ENCODE results near the gene NEDD4. TPM values are rescaled to one million over a fixed set of nuclear protein-coding genes. Genes with fewer than 3 reads are reported as not detected.
"Not testable (repeated sequence)": the region's sequence is repeated elsewhere in the genome, so short reads cannot be mapped to it uniquely, and the experiment has no call there.

The NEDD4 gene
- polyA plus RNA-seq = 0.44 TPM

- H3K36me3 Mint-ChIP-seq = no peaks in the 10 kb centered on the region
- H3K9me3 Mint-ChIP-seq = no peaks in the 10 kb centered on the region
- H3K4me1 Mint-ChIP-seq = peaks cover 5 to 9% (median 8%) of the 10 kb centered on the region in 3 donors
- H3K27ac Mint-ChIP-seq = peak within 1 kb of the TSS in 1 of 3 donors; percentile 49
- H3K27me3 Mint-ChIP-seq = peaks cover 28% of the 10 kb centered on the region
- H3K4me3 Mint-ChIP-seq = peak within 1 kb of the TSS; percentile 85 to 96 (median 91)
These were observed at the start of gene NEDD4 for GRCh38 chr15:55993111-55993803. NEDD4 (minus strand) TSS chr15:55993612; CDS start chr15:55993555, 57 bp downstream.

DNA sequence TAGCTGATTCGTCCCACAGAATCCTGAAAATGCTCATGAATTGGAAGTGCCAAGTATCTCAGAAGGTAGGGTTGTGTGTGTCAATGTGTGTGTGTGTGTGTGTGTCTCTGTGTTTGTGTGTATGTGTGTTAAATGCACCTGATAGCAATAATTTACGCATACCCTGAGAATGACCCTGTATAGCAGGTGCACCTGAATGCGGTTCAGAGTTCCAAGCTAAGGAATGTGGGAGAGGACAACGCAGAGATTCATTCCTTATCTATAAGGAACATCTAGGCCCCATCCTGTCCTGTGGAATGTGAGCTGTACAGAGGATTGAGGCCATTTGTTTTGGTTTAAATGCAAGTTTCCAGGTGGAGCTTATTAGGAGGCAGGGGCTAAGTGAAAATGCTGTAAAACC lies 49.1 kb upstream of the NEDD4 start:
- Mint-ChIP-seq H3K4me1 (peaks cover 0 to 13% (median 9%) of the 10 kb centered on the region in 3 donors), H3K36me3 (peaks cover 3% of the 10 kb centered on the region), H3K9me3 (peaks cover 2 to 14% (median 10%) of the 10 kb centered on the region in 3 donors), H3K27me3 (peaks cover 11% of the 10 kb centered on the region), H3K4me3 (no peak overlapping the region), H3K27ac (no peak overlapping the region)

GRCh38 chr15:56042031-56042430 lies 48.6 kb upstream of the NEDD4 start:
- Mint-ChIP-seq H3K27ac (no peak overlapping the region), H3K4me3 (no peak overlapping the region), H3K36me3 (peaks cover 3% of the 10 kb centered on the region), H3K9me3 (peaks cover 2 to 14% (median 8%) of the 10 kb centered on the region in 3 donors), H3K4me1 (peaks cover 0 to 13% (median 9%) of the 10 kb centered on the region in 3 donors), H3K27me3 (peaks cover 7% of the 10 kb centered on the region)

DNA sequence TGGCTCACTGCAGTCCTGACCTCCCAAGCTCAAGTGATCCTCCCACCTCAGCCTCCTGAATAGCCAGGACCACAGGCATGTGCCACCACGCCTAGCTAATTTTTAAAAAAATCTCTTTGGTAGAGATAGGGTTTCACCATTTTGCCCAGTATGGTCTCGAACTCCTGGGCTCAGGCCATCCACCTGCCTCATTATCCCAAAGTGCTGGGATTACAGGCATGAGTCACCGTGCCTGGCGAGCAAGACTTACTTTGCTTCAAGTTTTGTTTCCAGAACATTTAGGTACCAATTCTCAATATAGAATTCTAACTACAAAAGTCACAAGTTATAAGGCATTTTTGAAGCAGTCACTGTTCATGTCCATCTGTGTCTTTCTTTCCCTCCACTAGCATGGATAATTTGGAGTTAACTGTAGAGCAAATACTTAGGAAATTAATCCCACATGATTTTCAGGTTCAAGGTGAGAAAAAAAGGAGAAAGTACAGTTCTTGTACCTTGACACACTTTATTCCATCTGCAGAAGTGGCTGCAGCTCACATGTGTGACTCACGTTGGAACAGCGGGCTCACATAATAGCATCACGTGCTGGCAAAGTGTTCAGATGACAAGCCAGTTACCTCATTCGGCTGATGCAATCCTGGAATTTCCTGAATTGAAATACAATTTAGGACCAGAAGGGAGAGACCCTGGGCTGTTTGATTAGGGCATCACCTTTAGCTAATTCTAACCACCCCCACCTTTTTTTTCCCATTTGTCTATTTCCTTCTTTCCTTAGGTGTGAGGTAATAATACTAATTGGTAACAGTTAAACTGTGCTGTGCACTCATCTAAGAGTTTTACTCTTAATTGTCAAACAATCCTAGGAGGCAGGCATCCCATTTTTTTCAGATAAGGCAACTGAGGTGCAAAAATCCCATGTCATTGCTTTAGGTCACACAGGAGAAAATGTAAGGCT lies 46.9 kb upstream of the NEDD4 start:
- Mint-ChIP-seq H3K27ac (no peak overlapping the region), H3K9me3 (peaks cover 2 to 14% (median 8%) of the 10 kb centered on the region in 3 donors), H3K36me3 (peaks cover 4% of the 10 kb centered on the region), H3K4me3 (no peak overlapping the region), H3K27me3 (peaks cover 7% of the 10 kb centered on the region), H3K4me1 (peaks cover 0 to 13% (median 9%) of the 10 kb centered on the region in 3 donors)

GRCh38 chr15:56038707-56039106 lies 45.3 kb upstream of the NEDD4 start:
- peaks cover 4% of the 10 kb centered on the region for H3K36me3 Mint-ChIP-seq
- H3K27me3 Mint-ChIP-seq = peaks cover 5% of the 10 kb centered on the region
- H3K4me3 Mint-ChIP-seq = no peak overlapping the region
- peaks cover 0 to 8% (median 6%) of the 10 kb centered on the region in 3 donors for H3K4me1 Mint-ChIP-seq
- peaks cover 0 to 6% (median 5%) of the 10 kb centered on the region in 3 donors for H3K9me3 Mint-ChIP-seq
- H3K27ac Mint-ChIP-seq = no peak overlapping the region

GRCh38 chr15:56038015-56038414 lies 44.6 kb upstream of the NEDD4 start:
- Mint-ChIP-seq H3K9me3 (peaks cover 0 to 3% (median under 1%) of the 10 kb centered on the region in 3 donors), H3K4me1 (peaks cover 0 to 2% (median 2%) of the 10 kb centered on the region in 3 donors), H3K36me3 (peaks cover 4% of the 10 kb centered on the region), H3K27ac (no peak overlapping the region), H3K27me3 (peaks cover 6% of the 10 kb centered on the region), H3K4me3 (no peak overlapping the region)

GRCh38 chr15:56036546-56037067 lies 43.2 kb upstream of the NEDD4 start:
- Mint-ChIP-seq H3K4me1 (no peaks in the 10 kb centered on the region), H3K9me3 (no peaks in the 10 kb centered on the region), H3K4me3 (no peak overlapping the region), H3K36me3 (peaks cover 4% of the 10 kb centered on the region), H3K27ac (no peak overlapping the region), H3K27me3 (peaks cover 2% of the 10 kb centered on the region)

DNA sequence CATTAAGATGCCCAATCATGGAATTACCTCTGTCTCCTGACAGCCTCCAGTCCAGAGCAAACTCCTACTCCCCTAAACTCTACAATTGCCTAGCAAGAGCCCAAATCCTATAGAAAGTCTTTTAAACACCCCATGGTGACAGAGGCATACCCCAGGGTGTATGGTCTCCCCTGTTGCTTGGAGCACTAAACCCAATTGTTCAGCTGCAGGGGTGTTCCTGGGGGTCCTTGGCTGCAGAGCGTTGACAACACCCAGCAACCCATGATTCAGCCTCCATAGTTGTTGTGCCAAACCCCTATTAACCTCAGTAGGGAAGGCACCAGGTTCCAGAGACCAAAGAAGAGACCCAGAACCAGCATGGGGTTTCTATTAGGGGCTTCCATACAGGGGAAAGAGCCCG lies 41.8 kb upstream of the NEDD4 start:
- H3K36me3 Mint-ChIP-seq = peaks cover 4% of the 10 kb centered on the region
- H3K27ac Mint-ChIP-seq = no peak overlapping the region
- no peak overlapping the region for H3K4me3 Mint-ChIP-seq
- H3K4me1 Mint-ChIP-seq = no peaks in the 10 kb centered on the region
- H3K9me3 Mint-ChIP-seq = no peaks in the 10 kb centered on the region
- peaks cover 2% of the 10 kb centered on the region for H3K27me3 Mint-ChIP-seq

- Mint-ChIP-seq H3K9me3 (no peaks in the 10 kb centered on the region), H3K27me3 (peaks cover 2% of the 10 kb centered on the region), H3K4me3 (no peak overlapping the region), H3K4me1 (no peaks in the 10 kb centered on the region), H3K27ac (no peak overlapping the region), H3K36me3 (peaks cover 3% of the 10 kb centered on the region)
These were observed 41.1 kb upstream of the NEDD4 start for GRCh38 chr15:56034514-56034913.

GRCh38 chr15:56032373-56032772 lies 39.0 kb upstream of the NEDD4 start:
- Mint-ChIP-seq H3K4me1 (no peaks in the 10 kb centered on the region), H3K27ac (no peak overlapping the region), H3K36me3 (peaks cover 4% of the 10 kb centered on the region), H3K27me3 (peaks cover 5% of the 10 kb centered on the region), H3K4me3 (no peak overlapping the region), H3K9me3 (no peaks in the 10 kb centered on the region)

GRCh38 chr15:56031836-56032235 lies 38.4 kb upstream of the NEDD4 start:
- Mint-ChIP-seq H3K4me3 (no peak overlapping the region), H3K9me3 (peaks cover 0 to 1% (median 0%) of the 10 kb centered on the region in 3 donors), H3K4me1 (no peaks in the 10 kb centered on the region), H3K36me3 (peaks cover 3% of the 10 kb centered on the region), H3K27me3 (peaks cover 5% of the 10 kb centered on the region), H3K27ac (no peak overlapping the region)

- Mint-ChIP-seq H3K9me3 (peaks cover 0 to 3% (median 0%) of the 10 kb centered on the region in 3 donors), H3K4me3 (no peak overlapping the region), H3K27me3 (peaks cover 5% of the 10 kb centered on the region), H3K4me1 (no peaks in the 10 kb centered on the region), H3K36me3 (peaks cover 3% of the 10 kb centered on the region), H3K27ac (no peak overlapping the region)
These were observed 38.0 kb upstream of the NEDD4 start for GRCh38 chr15:56031402-56031801.

GRCh38 chr15:56028430-56028829 lies 35.0 kb upstream of the NEDD4 start:
- Mint-ChIP-seq H3K9me3 (peaks cover 0 to 3% (median 0%) of the 10 kb centered on the region in 3 donors), H3K4me3 (no peak overlapping the region), H3K36me3 (peaks cover 4% of the 10 kb centered on the region), H3K4me1 (no peaks in the 10 kb centered on the region), H3K27ac (no peak overlapping the region), H3K27me3 (peaks cover 3% of the 10 kb centered on the region)

- not testable (repeated sequence) for H3K27me3 Mint-ChIP-seq, H3K4me1 Mint-ChIP-seq, H3K36me3 Mint-ChIP-seq
These were observed 29.7 kb upstream of the NEDD4 start for GRCh38 chr15:56023160-56023559.

More at GRCh38 chr15:56023160-56023559, 29.7 kb upstream of the NEDD4 start:
- not testable (repeated sequence) for H3K27ac Mint-ChIP-seq, H3K9me3 Mint-ChIP-seq, H3K4me3 Mint-ChIP-seq

All from IgD-negative memory B cell (primary cell).